IMR-90 (cell line): ENCODE results near the gene C11orf21. TPM values are rescaled to one million over a fixed set of nuclear protein-coding genes. Genes with fewer than 3 reads are reported as not detected.

Source experiments
- ATAC-seq: fragments of 200-7000 bp; cut with Tn5 transposase; 2 replicates; pipeline ENCODE4 v1.9.1; 2020; ENCODE audit warnings: low read depth, mild to moderate bottlenecking, moderate library complexity
- BruUV-seq: library from RNA; stranded (reverse); fragments of 400-500 nt; replicated peaks from 2 replicates; lab custom pipeline; 2021; lab: Mats Ljungman, UMichigan
- CTCF ChIA-PET: fragments of 300-600 bp; formaldehyde crosslinking; extraction: SDS; loops from one replicate; lab custom pipeline; 2021; ENCODE audit warnings: antibody characterized with exemption; lab: Yijun Ruan, JAX
- POLR2A ChIA-PET: fragments of 300-600 bp; sonication (Branson Sonifier 250); formaldehyde crosslinking; loops from one replicate; lab custom pipeline; 2022; ENCODE audit warnings: antibody characterized with exemption; ENCODE audit not compliant: unreplicated experiment; lab: Charles Lee
- DNase-seq: peaks from one replicate; pipeline ENCODE4 v3.0.0; 2013
- H2AFZ ChIP-seq: replicated peaks from 2 replicates; pipeline ENCODE3; 2013; ENCODE audit warnings: low read length, mild to moderate bottlenecking; ENCODE audit not compliant: poor library complexity
- H2AK5ac ChIP-seq: 2 replicates; pipeline ENCODE4 v1.6.1; 2013; ENCODE audit warnings: low read depth, low read length, inconsistent platforms
- H2AK9ac ChIP-seq: replicated peaks from 2 replicates; pipeline ENCODE3; 2013; ENCODE audit warnings: mild to moderate bottlenecking, low read depth, low read length, moderate library complexity; ENCODE audit not compliant: poor library complexity
- H2BK120ac ChIP-seq: 2 replicates; pipeline ENCODE4 v1.6.1; 2013; ENCODE audit warnings: low read depth, low read length, inconsistent platforms
- H2BK15ac ChIP-seq: 3 replicates; pipeline ENCODE4 v1.6.1; 2013; ENCODE audit warnings: low read depth, low read length, inconsistent platforms
- H2BK20ac ChIP-seq: 2 replicates; pipeline ENCODE4 v1.6.1; 2013; ENCODE audit warnings: low read depth, mild to moderate bottlenecking, inconsistent platforms, low read length, moderate library complexity
- H2BK5ac ChIP-seq: 2 replicates; pipeline ENCODE4 v1.6.1; 2013; ENCODE audit warnings: mild to moderate bottlenecking, low read depth, low read length, inconsistent platforms; ENCODE audit not compliant: poor library complexity, severe bottlenecking
- H3K14ac ChIP-seq: replicated peaks from 2 replicates; pipeline ENCODE4 v1.6.1; 2013; ENCODE audit warnings: low read depth, low read length, inconsistent platforms
- H3K18ac ChIP-seq: 2 replicates; pipeline ENCODE4 v1.6.1; 2013; ENCODE audit warnings: low read depth, low read length, control low read depth
- H3K23ac ChIP-seq: 2 replicates; pipeline ENCODE4 v1.6.1; 2013; ENCODE audit warnings: low read depth, low read length, inconsistent platforms
- H3K27ac ChIP-seq: 2 replicates; pipeline ENCODE4 v1.5.1; 2013; ENCODE audit warnings: mild to moderate bottlenecking, control low read depth, low read length; ENCODE audit not compliant: insufficient read depth
- H3K27me3 ChIP-seq: 2 replicates; pipeline ENCODE4 v1.6.1; 2013; ENCODE audit warnings: low read length; ENCODE audit not compliant: control insufficient read depth, insufficient read depth
- H3K36me3 ChIP-seq: 2 replicates; pipeline ENCODE4 v1.6.1; 2013; ENCODE audit warnings: low read length, mixed read lengths; ENCODE audit not compliant: control insufficient read depth, insufficient read depth
- H3K4ac ChIP-seq: 2 replicates; pipeline ENCODE4 v1.6.1; 2013; ENCODE audit warnings: low read depth, low read length, inconsistent platforms
- H3K4me1 ChIP-seq: 2 replicates; pipeline ENCODE4 v1.6.1; 2013; ENCODE audit warnings: low read length, mixed read lengths; ENCODE audit not compliant: control insufficient read depth, insufficient read depth
- H3K4me2 ChIP-seq: 2 replicates; pipeline ENCODE4 v1.6.1; 2013; ENCODE audit warnings: low read depth, mild to moderate bottlenecking, control low read depth, low read length, moderate library complexity
- H3K4me3 ChIP-seq: 2 replicates; pipeline ENCODE4 v1.5.1; 2013; ENCODE audit warnings: low read depth, mild to moderate bottlenecking, control low read depth, low read length, moderate library complexity; ENCODE audit not compliant: insufficient read depth
- H3K56ac ChIP-seq: 2 replicates; pipeline ENCODE4 v1.6.1; 2013; ENCODE audit warnings: low read length, inconsistent platforms; ENCODE audit not compliant: insufficient read depth; ENCODE audit errors: extremely low read depth
- H3K79me1 ChIP-seq, 2 experiments: 2 replicates each; pipeline ENCODE4 v1.6.1; 2013; ENCODE audit warnings: low read length in 2 of 2, inconsistent platforms in 1 of 2, low read depth in 1 of 2
- H3K9ac ChIP-seq: 2 replicates; pipeline ENCODE4 v1.6.1; 2013; ENCODE audit warnings: low read depth, low read length, control low read depth
- H3K9me1 ChIP-seq: 2 replicates; pipeline ENCODE4 v1.6.1; 2013; ENCODE audit warnings: low read length, inconsistent platforms; ENCODE audit not compliant: insufficient read depth
- H3K9me3 ChIP-seq: 2 replicates; pipeline ENCODE4 v1.6.1; 2013; ENCODE audit warnings: low read length; ENCODE audit not compliant: control insufficient read depth, insufficient read depth
- H4K20me1 ChIP-seq: 2 replicates; pipeline ENCODE4 v1.6.1; 2013; ENCODE audit warnings: low read length, inconsistent platforms; ENCODE audit not compliant: insufficient read depth
- H4K5ac ChIP-seq: 2 replicates; pipeline ENCODE4 v1.6.1; 2013; ENCODE audit warnings: mild to moderate bottlenecking, low read depth, low read length, control low read depth
- H4K8ac ChIP-seq, 2 experiments: 2 replicates each; pipeline ENCODE4 v1.6.1; 2013; ENCODE audit warnings: low read depth in 2 of 2, low read length in 2 of 2, control low read depth in 1 of 2, inconsistent platforms in 1 of 2
- H4K91ac ChIP-seq: 2 replicates; pipeline ENCODE4 v1.6.1; 2013; ENCODE audit warnings: low read depth, low read length, inconsistent platforms; ENCODE audit not compliant: insufficient read depth
- FOS ChIP-seq: fragments of 150-350 bp; IDR thresholded peaks from 2 replicates; pipeline ENCODE4 v1.6.1; 2016; ENCODE audit warnings: low read depth, low read length
- SMC3 ChIP-seq: fragments of 150-350 bp; IDR thresholded peaks from 2 replicates; pipeline ENCODE4 v1.6.1; 2016; ENCODE audit warnings: low read depth, mild to moderate bottlenecking, antibody characterized with exemption, low read length, moderate library complexity
- WGBS, 2 experiments: methylation state at CpG; one replicate each; pipeline versions ENCODE4 v1.1.5 to v1.1.7; 2013; ENCODE audit warnings: missing lambda C conversion rate in 2 of 2; ENCODE audit not compliant: insufficient read length in 1 of 2; ENCODE audit errors: extremely low coverage in 2 of 2; 5-methylcytosine and 5-hydroxymethylcytosine counted together
- dilution Hi-C: fragments of 300-500 bp; cut with HindIII; formaldehyde crosslinking; loops from one replicate; pipeline ENCODE4 v1.14.3; 2018; ENCODE audit warnings: low sequenced_read_pairs; ENCODE audit not compliant: unreplicated experiment
- in situ Hi-C: fragments of 300-500 bp; cut with MboI; formaldehyde crosslinking; loops from 3 replicates; pipeline ENCODE4 v1.14.3; 2019; ENCODE audit warnings: low sequenced_read_pairs, inconsistent platforms, mixed read lengths
- intact Hi-C: fragments of 100-400 bp; cut with micrococcal nuclease; formaldehyde crosslinking; loops from 2 replicates; pipeline ENCODE4 v1.10.0; 2022
- polyA plus RNA-seq, 3 experiments: library from polyadenylated mRNA; depleted of rRNA; stranded (reverse); fragments of >200 nt; gene quantifications; 2 replicates each; pipeline ENCODE4 v1.2.3, GENCODE V29; 2012; ENCODE audit warnings: low replicate concordance in 1 of 3
- total RNA-seq: library from RNA; depleted of rRNA; stranded (reverse); fragments of >200 nt; gene quantifications from 2 replicates; pipeline ENCODE4 v1.2.3, GENCODE V29; 2012
- TF ChIP-seq, protein P1 (sequence below): fragments of 150-350 bp; IDR thresholded peaks from 2 replicates; pipeline ENCODE4 v1.6.1; 2016; ENCODE audit warnings: low read depth, mild to moderate bottlenecking, low read length, moderate library complexity, borderline replicate concordance

Gene C11orf21
- total and polyA plus RNA-seq, 2 of the 4 experiments (the other 2 are of a cell fraction) = not detected

DNA sequence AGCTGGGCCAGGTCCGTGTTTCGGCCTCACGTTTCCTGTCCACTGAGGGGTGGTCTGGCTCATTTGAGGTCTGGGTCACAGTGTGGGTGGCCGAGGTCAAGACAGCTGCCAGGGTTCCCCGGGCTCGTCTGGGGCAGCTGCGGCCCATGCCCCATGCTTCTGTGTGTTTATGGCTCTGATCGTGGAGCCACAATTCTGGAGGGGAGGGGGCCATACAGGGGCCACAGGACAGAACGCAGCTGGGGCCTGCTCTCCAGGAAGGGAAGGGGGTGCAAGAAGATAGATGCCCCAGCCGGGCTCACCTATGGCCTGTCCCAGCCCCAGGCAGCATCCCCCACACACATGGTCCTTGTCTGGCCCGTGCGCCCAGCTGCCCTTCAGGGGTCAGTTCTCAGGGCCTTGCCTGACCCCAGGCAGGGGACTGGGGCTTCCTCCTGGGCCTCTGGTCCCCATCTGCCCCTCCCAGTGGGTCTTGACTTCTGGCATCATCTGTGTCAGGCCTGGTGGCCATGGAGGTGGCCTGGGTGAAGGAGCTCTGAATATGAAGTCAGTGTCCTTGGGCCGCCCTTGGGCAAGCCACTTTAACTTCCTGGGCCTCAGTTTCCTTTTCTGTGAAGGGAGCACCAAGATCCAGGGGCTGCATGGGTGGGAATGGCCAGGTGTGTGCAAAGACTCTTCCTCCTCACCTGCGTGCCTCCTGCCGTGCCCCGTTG is 8.5 kb upstream of the C11orf21 start:
- Histone ChIP-seq H3K4me2 (no peak overlapping the region), H3K27me3 (no peaks in the 10 kb centered on the region), H3K9ac (no peak overlapping the region), H3K9me3 (no peaks in the 10 kb centered on the region), H4K20me1 (peaks cover 3% of the 10 kb centered on the region; the same call in 1 of the 2 replicates), H2BK20ac (no peak overlapping the region), H2AFZ (no peak overlapping the region), H3K18ac (no peak overlapping the region), H2AK9ac (no peak overlapping the region), H2BK5ac (no peak overlapping the region), H2AK5ac (no peak overlapping the region), H3K79me1 (no peaks in the 10 kb centered on the region), H4K91ac (no peak overlapping the region), H3K14ac (no peak overlapping the region), H4K5ac (no peak overlapping the region), H3K56ac (no peak overlapping the region), H3K27ac (no peak overlapping the region), H4K8ac (no peak overlapping the region), H3K4me1 (peaks cover 29% of the 10 kb centered on the region), H3K4me3 (no peak overlapping the region), H3K4ac (no peak overlapping the region), H2BK15ac (no peak overlapping the region), H2BK120ac (no peak overlapping the region), H3K36me3 (no peaks in the 10 kb centered on the region), H3K9me1 (peaks cover 12% of the 10 kb centered on the region), H3K23ac (no peak overlapping the region)
- in situ Hi-C loops (loop anchor here (5.0 kb wide), 1 partner anchor 107 kb away; no protein-coding TSS in a partner anchor), dilution Hi-C loops (no loop called here), intact Hi-C loops (no loop called here)
- DNase-seq (no peak), ATAC-seq (no peak)
- CTCF ChIA-PET = no interaction called here
- WGBS, 2 experiments = 100% methylated on average over 1 of the region's 16 CpGs; no CpG with 5 or more reads in 1 of the 2 experiments
- no TSS peak for BruUV-seq
- POLR2A ChIA-PET = no interaction called here
- no peak for TF ChIP-seq SMC3
- TF ChIP-seq FOS = no peak
- TF ChIP-seq, protein P1, sequence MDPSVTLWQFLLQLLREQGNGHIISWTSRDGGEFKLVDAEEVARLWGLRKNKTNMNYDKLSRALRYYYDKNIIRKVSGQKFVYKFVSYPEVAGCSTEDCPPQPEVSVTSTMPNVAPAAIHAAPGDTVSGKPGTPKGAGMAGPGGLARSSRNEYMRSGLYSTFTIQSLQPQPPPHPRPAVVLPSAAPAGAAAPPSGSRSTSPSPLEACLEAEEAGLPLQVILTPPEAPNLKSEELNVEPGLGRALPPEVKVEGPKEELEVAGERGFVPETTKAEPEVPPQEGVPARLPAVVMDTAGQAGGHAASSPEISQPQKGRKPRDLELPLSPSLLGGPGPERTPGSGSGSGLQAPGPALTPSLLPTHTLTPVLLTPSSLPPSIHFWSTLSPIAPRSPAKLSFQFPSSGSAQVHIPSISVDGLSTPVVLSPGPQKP = no peak
